Muscle of leg (tissue), 11 donors: ENCODE measurements around the gene CACNA1D. TPM values are rescaled to one million over a fixed set of nuclear protein-coding genes. Genes with fewer than 3 reads are reported as not detected.

Experiments used
- DNase-seq: peaks from one replicate; pipeline ENCODE4 v3.0.0; 2013
- H3K27ac ChIP-seq: one replicate; pipeline ENCODE4 v1.5.1; 2013; ENCODE audit warnings: mild to moderate bottlenecking, low read length, control low read depth
- H3K27me3 ChIP-seq: one replicate; pipeline ENCODE4 v1.6.1; 2013; ENCODE audit warnings: low read length; ENCODE audit not compliant: control insufficient read depth, insufficient read depth
- H3K36me3 ChIP-seq: one replicate; pipeline ENCODE4 v1.6.1; 2013; ENCODE audit warnings: low read length; ENCODE audit not compliant: control insufficient read depth, insufficient read depth
- H3K4me1 ChIP-seq: one replicate; pipeline ENCODE4 v1.6.1; 2013; ENCODE audit warnings: low read length; ENCODE audit not compliant: control insufficient read depth, insufficient read depth
- H3K4me3 ChIP-seq: one replicate; pipeline ENCODE4 v1.5.1; 2013; ENCODE audit warnings: low read length, control low read depth
- H3K9me3 ChIP-seq: replicated peaks from 2 replicates; pipeline ENCODE4 v1.6.1; 2013; ENCODE audit warnings: low read depth, low read length; ENCODE audit not compliant: control insufficient read depth
- WGBS: methylation state at CpG from one replicate; pipeline ENCODE4 v1.1.5; 2013; ENCODE audit warnings: missing lambda C conversion rate; ENCODE audit not compliant: insufficient coverage; 5-methylcytosine and 5-hydroxymethylcytosine counted together
- polyA plus RNA-seq, 8 donors: library from polyadenylated mRNA; unstranded; fragments of 120-200 nt; gene quantifications; one replicate each; pipeline versions ENCODE4 v1.2.1 to v1.2.3, GENCODE V29; 2013; ENCODE audit warnings: inconsistent platforms in 1 of 8, low replicate concordance in 1 of 8; ENCODE audit not compliant: insufficient read length in 8 of 8, insufficient read depth in 1 of 8
- total RNA-seq: library from RNA; stranded (reverse); fragments of 120-200 nt; gene quantifications from one replicate; pipeline ENCODE4 v1.2.4, GENCODE V29; 2013

The CACNA1D gene
- total and polyA plus RNA-seq, 9 donors, result 0.86 to 6.3 (median 2.1) TPM

- no peak overlapping the region for H3K27ac ChIP-seq
- no peak overlapping the region for H3K4me3 ChIP-seq
- H3K4me1 ChIP-seq, result peaks cover 8% of the 10 kb centered on the region
- DNase-seq, result no peak
- H3K9me3 ChIP-seq, result no peaks in the 10 kb centered on the region
- peaks cover 8% of the 10 kb centered on the region for H3K27me3 ChIP-seq
- no peaks in the 10 kb centered on the region for H3K36me3 ChIP-seq
- 86% methylated on average over 1 of the region's 5 CpGs for WGBS
Measured at GRCh38 chr3:53503195-53503594, 8.8 kb downstream of the CACNA1D start.

- 100% methylated on average over 1 of the region's 4 CpGs for WGBS
- DNase-seq, result no peak
- peaks cover 14% of the 10 kb centered on the region for H3K27me3 ChIP-seq
- H3K9me3 ChIP-seq, result no peaks in the 10 kb centered on the region
- H3K4me1 ChIP-seq, result no peaks in the 10 kb centered on the region
- H3K4me3 ChIP-seq, result no peak overlapping the region
- no peak overlapping the region for H3K27ac ChIP-seq
- H3K36me3 ChIP-seq, result no peaks in the 10 kb centered on the region
Measured at GRCh38 chr3:53506110-53506762, 11.8 kb downstream of the CACNA1D start.

DNA sequence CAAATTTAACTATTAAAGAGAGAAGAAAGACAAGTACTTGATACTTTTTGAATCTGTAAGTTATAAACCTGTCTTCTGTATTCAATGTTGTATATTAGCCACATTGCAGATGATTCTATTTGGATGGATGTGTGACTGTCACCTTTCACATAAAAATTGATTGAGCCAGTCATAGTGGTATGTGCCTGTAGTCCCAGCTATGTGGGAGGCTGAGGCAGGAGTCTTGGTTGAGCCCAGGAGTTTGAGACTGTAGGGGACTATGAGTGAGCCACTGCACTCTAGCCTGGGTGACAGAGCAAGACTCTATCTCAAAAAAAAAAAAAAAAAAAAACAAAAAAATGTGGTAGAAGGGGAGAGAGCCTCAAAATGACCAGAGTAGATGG lies 12.3 kb downstream of the CACNA1D start:
- H3K27ac ChIP-seq, result no peak overlapping the region
- H3K36me3 ChIP-seq, result no peaks in the 10 kb centered on the region
- no peak overlapping the region for H3K4me3 ChIP-seq
- no peaks in the 10 kb centered on the region for H3K4me1 ChIP-seq
- DNase-seq, result no peak
- peaks cover 14% of the 10 kb centered on the region for H3K27me3 ChIP-seq
- no peaks in the 10 kb centered on the region for H3K9me3 ChIP-seq

DNA sequence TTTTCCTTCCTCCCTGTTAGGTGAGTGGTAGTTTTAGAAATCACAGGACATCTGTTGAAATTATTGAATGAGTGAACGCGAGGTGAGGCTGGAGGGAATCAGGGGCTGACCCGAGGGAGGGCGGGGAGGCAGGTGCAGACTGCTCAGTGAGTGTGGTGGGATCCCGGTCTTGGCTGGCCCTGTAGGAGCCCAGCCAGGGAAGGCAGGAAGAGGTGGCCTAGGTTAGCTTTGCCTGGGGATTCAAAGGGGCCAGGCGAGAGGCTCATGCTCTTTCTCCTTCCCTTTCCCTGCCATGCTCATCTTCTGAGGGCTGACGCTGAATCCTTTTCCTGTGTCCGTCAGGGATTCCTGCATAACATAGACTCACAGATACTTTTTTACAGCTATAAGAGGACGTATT lies 15.1 kb downstream of the CACNA1D start:
- WGBS, result 21% methylated on average over 3 of the region's 9 CpGs
- Histone ChIP-seq H3K9me3 (no peaks in the 10 kb centered on the region), H3K27ac (no peak overlapping the region), H3K27me3 (peaks cover 13% of the 10 kb centered on the region), H3K36me3 (no peaks in the 10 kb centered on the region), H3K4me1 (no peaks in the 10 kb centered on the region), H3K4me3 (no peak overlapping the region)
- DNase-seq, result no peak

GRCh38 chr3:53510508-53510907 lies 16.1 kb downstream of the CACNA1D start:
- no peak for DNase-seq
- Histone ChIP-seq H3K9me3 (no peaks in the 10 kb centered on the region), H3K27me3 (peaks cover 13% of the 10 kb centered on the region), H3K27ac (no peak overlapping the region), H3K36me3 (no peaks in the 10 kb centered on the region), H3K4me1 (no peaks in the 10 kb centered on the region), H3K4me3 (no peak overlapping the region)
- WGBS, result no CpG with 5 or more reads among the region's 3 CpGs

DNA sequence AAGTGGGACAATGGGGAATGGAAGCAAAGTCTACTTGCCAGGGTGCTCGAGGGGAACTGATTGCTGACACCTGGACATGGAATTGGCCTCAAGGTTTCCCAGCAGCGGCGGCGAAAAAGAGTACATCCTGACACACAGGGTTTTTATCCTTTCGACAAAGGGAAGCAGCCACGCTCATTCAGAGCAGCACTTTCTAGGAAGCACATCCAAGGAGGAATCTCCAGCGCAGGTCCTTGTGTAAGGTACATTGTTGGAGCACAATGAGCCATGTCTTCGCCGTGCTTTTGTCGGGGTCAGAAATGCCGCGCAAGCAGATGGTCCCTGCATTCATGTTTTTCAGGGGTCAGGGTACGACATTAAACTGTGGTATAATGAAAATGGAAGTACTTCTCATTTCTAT lies 16.8 kb downstream of the CACNA1D start:
- Histone ChIP-seq H3K4me3 (no peak overlapping the region), H3K27me3 (peaks cover 13% of the 10 kb centered on the region), H3K27ac (no peak overlapping the region), H3K36me3 (no peaks in the 10 kb centered on the region), H3K9me3 (no peaks in the 10 kb centered on the region), H3K4me1 (no peaks in the 10 kb centered on the region)
- 67% methylated on average over 7 of the region's 13 CpGs for WGBS
- DNase-seq, result no peak

GRCh38 chr3:53513556-53514190 lies 19.3 kb downstream of the CACNA1D start:
- Histone ChIP-seq H3K4me1 (no peaks in the 10 kb centered on the region), H3K27ac (no peak overlapping the region), H3K9me3 (no peaks in the 10 kb centered on the region), H3K36me3 (no peaks in the 10 kb centered on the region), H3K4me3 (no peak overlapping the region), H3K27me3 (peaks cover 11% of the 10 kb centered on the region)
- DNase-seq, result no peak
- WGBS, result 90% methylated on average over 3 of the region's 7 CpGs

GRCh38 chr3:53516339-53516738 lies 21.9 kb downstream of the CACNA1D start:
- Histone ChIP-seq H3K4me3 (no peak overlapping the region), H3K9me3 (no peaks in the 10 kb centered on the region), H3K36me3 (no peaks in the 10 kb centered on the region), H3K27ac (no peak overlapping the region), H3K4me1 (no peaks in the 10 kb centered on the region), H3K27me3 (peaks cover 2% of the 10 kb centered on the region)
- DNase-seq, result no peak
- WGBS, result 75% methylated on average over 4 of the region's 5 CpGs

DNA sequence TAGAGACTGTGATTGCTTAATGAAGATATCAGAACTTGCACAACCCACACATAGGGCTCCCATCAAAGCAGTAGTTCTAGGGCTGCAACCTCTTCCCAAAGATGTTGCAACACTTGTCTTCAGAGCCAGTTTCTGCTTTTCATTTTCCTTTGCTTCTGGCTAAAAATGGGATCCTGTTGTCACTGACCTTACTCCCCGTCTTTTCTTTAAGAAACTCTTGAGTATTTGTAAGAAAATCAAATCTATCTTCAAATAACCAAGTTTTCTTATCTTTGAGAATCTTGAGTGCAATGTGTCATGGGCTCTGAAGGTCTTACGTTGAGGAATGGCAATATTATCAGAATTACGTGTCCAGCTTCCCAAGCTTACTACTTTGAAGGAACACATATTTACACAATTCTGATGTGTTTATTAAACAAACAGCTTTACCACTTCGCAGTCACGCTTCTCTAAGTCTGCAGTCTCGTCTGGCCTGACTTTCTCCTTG lies 24.1 kb downstream of the CACNA1D start:
- H3K36me3 ChIP-seq, result no peaks in the 10 kb centered on the region
- no peak overlapping the region for H3K4me3 ChIP-seq
- H3K9me3 ChIP-seq, result no peaks in the 10 kb centered on the region
- H3K27me3 ChIP-seq, result no peaks in the 10 kb centered on the region
- H3K27ac ChIP-seq, result no peak overlapping the region
- no peaks in the 10 kb centered on the region for H3K4me1 ChIP-seq
- 100% methylated on average over 1 of the region's 6 CpGs for WGBS
- peak; percentile 28 for DNase-seq

DNA sequence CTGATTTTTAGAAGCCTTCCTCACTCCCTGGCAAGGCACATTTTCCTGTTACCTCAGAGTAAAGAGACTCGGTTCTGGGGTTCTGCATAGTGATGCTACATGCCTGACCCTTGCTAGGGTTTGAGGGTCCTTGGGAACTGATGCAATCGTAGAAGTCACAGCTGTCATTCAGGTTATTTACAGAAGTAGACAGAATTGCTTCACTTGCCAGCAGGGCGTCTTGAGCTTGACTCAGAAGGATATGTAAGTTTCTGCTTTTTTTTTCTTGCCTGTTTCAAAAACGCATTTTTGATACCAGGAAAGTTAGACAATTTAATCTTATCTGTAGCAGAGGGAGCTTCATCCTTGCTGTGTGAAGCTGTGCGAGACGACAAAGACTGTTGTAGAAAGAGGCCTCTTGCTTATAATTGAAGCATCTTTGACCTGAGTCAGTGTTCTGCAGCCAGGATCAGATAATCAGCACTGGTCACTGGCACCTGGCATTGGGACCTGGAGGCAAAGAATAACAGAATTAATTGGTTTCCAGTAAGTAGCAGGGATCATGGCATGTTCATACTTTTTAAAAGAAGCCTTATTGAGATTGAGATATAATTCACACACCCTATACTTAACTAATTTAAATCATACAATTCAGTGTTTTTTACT lies 24.8 kb downstream of the CACNA1D start:
- no peaks in the 10 kb centered on the region for H3K9me3 ChIP-seq
- H3K36me3 ChIP-seq, result no peaks in the 10 kb centered on the region
- H3K4me1 ChIP-seq, result no peaks in the 10 kb centered on the region
- DNase-seq, result no peak
- H3K27ac ChIP-seq, result no peak overlapping the region
- H3K4me3 ChIP-seq, result no peak overlapping the region
- WGBS, result 67% methylated on average over 4 of the region's 6 CpGs
- no peaks in the 10 kb centered on the region for H3K27me3 ChIP-seq
